IPS-18a (cell line): ENCODE measurements around the gene RPL12.

Experiments
- H3K27ac ChIP-seq: one replicate; pipeline ENCODE4 v1.5.1; 2013; ENCODE audit warnings: low read length
- H3K27me3 ChIP-seq: one replicate; pipeline ENCODE4 v1.6.1; 2013; ENCODE audit warnings: mild to moderate bottlenecking, low read length; ENCODE audit not compliant: control insufficient read depth, insufficient read depth
- H3K36me3 ChIP-seq: one replicate; pipeline ENCODE4 v1.6.1; 2013; ENCODE audit warnings: low read depth, low read length; ENCODE audit not compliant: control insufficient read depth
- H3K4me1 ChIP-seq: one replicate; pipeline ENCODE4 v1.6.1; 2013; ENCODE audit warnings: low read depth, low read length; ENCODE audit not compliant: control insufficient read depth
- H3K4me3 ChIP-seq: one replicate; pipeline ENCODE4 v1.5.1; 2013; ENCODE audit warnings: low read length
- H3K9ac ChIP-seq: one replicate; pipeline ENCODE4 v1.6.1; 2013; ENCODE audit warnings: mild to moderate bottlenecking, low read length, moderate library complexity
- H3K9me3 ChIP-seq: one replicate; pipeline ENCODE4 v1.6.1; 2013; ENCODE audit warnings: low read depth, low read length; ENCODE audit not compliant: control insufficient read depth

The RPL12 gene

DNA sequence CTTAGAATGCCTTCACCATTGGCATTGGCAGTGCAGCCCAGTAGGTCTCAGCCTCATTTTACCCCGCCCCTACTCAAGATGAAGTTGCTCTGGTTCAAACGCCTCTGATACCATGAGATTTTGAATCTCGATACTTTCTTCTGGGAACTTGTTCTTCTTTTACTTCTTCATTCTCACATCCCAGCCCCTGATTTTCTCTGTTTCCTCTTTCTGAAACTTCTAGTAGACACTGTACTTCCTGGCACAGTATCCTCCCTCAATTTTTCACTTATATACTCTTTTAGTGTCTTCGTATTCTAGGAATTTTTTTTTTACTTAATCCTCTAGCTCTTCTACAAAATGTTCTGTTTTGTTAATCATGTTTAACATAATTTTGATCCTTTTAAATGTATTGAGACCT lies 40.1 kb downstream of the RPL12 start:
- no peaks in the 10 kb centered on the region for H3K27me3 ChIP-seq

DNA sequence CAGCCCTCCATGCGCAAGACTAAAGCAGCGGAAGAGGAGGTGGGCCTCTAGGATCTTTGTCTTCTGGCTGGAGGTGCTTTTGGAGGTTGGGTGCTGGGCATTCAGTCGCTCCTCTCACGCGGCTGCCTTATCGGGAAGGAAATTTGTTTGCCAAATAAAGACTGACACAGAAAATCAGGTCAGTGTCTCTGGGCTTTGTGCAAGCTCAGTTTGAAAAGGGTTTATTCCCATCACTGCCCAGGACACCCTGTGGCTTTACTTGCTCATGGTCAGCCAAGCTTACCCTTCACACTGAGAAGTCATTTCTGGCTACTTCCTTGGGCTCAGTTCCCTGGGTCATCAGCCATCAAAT lies 43.7 kb downstream of the RPL12 start:
- H3K27me3 ChIP-seq: no peaks in the 10 kb centered on the region
- no peaks in the 10 kb centered on the region for H3K9me3 ChIP-seq
- H3K36me3 ChIP-seq: peaks cover 3% of the 10 kb centered on the region
- no peak overlapping the region for H3K9ac ChIP-seq
- no peak overlapping the region for H3K27ac ChIP-seq
- H3K4me1 ChIP-seq: no peaks in the 10 kb centered on the region
- H3K4me3 ChIP-seq: no peak overlapping the region

More for the DNA sequence above, 40.1 kb downstream of the RPL12 start:
- Histone ChIP-seq H3K9me3 (no peaks in the 10 kb centered on the region), H3K9ac (no peak overlapping the region), H3K27ac (no peak overlapping the region), H3K4me1 (no peaks in the 10 kb centered on the region), H3K4me3 (no peak overlapping the region), H3K36me3 (no peaks in the 10 kb centered on the region)

DNA sequence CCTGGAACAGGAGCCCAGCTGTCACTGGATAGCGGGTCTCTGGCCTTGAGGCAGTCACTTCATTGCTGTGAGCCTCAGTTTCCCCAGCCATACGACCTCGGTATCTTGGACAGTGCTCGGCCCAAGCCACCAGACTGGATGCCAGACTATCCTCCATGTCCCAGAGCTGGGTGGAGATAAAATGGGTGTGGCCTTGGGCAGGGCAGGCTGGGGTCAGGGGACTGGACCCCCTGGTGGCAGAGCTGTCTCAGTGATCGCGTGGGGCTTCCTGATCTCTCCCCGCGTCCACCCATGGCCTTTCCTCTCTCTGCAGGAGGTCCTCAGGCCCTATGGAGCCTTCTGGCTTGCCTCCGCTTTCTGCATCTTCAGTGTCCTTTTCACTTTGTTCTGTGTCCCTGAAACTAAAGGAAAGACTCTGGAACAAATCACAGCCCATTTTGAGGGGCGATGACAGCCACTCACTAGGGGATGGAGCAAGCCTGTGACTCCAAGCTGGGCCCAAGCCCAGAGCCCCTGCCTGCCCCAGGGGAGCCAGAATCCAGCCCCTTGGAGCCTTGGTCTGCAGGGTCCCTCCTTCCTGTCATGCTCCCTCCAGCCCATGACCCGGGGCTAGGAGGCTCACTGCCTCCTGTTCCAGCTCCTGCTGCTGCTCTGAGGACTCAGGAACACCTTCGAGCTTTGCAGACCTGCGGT lies 44.3 kb downstream of the RPL12 start:
- Histone ChIP-seq H3K9me3 (no peaks in the 10 kb centered on the region), H3K4me3 (no peak overlapping the region), H3K27me3 (no peaks in the 10 kb centered on the region), H3K9ac (no peak overlapping the region), H3K36me3 (peaks cover 3% of the 10 kb centered on the region), H3K4me1 (no peaks in the 10 kb centered on the region), H3K27ac (no peak overlapping the region)

DNA sequence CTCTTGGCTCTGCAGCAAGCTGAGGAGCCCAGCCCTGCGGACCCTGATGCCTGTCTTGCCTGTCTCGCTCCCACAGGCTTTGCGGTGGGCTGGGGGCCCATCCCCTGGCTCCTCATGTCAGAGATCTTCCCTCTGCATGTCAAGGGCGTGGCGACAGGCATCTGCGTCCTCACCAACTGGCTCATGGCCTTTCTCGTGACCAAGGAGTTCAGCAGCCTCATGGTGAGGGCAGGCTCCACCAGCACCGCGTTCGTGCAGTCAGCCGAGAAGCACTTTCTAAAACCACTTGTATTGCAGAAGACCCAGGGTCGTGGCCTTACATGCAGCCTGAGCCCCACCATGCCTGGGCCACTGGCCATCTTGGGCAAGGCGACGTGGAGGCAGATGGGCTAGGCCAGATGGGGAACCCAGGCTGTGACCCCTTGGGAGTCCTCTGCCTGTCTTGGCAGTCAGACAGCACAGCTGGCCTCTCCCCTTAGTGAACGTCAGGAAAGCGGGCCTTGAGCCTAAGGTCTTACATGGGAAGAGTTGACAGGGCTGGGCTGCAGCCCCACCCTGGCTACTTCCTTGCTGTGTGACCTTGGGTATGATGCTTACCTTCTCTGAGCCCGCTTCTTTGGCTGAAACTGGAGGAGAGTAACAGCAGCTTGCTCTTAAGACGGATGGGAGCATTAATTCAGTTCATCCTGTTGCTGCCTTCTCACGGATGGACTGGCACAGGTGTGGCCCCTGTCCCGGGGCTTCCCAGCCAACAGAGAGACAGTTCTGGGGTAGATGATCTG lies 45.7 kb downstream of the RPL12 start:
- Histone ChIP-seq H3K27ac (no peak overlapping the region), H3K9ac (no peak overlapping the region), H3K4me3 (no peak overlapping the region), H3K4me1 (no peaks in the 10 kb centered on the region), H3K27me3 (no peaks in the 10 kb centered on the region), H3K9me3 (no peaks in the 10 kb centered on the region), H3K36me3 (peaks cover 3% of the 10 kb centered on the region)

DNA sequence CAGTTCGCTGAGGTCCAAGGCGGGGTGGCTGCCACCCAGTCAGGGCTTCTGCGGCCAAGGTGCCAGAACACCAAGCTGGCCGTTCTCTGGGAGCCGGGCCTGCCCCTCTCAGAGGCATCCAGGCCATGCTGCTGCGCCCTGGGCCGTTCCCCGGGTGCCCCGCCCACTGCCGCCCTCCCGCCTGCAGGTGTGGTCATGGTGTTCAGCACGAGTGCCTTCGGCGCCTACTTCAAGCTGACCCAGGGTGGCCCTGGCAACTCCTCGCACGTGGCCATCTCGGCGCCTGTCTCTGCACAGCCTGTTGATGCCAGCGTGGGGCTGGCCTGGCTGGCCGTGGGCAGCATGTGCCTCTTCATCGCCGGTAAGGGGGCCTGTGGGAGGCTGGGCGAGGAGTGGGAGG lies 46.6 kb downstream of the RPL12 start:
- H3K36me3 ChIP-seq: peaks cover 5% of the 10 kb centered on the region
- H3K9me3 ChIP-seq: no peaks in the 10 kb centered on the region
- no peak overlapping the region for H3K4me3 ChIP-seq
- no peaks in the 10 kb centered on the region for H3K27me3 ChIP-seq
- H3K27ac ChIP-seq: no peak overlapping the region
- H3K4me1 ChIP-seq: no peaks in the 10 kb centered on the region
- no peak overlapping the region for H3K9ac ChIP-seq

DNA sequence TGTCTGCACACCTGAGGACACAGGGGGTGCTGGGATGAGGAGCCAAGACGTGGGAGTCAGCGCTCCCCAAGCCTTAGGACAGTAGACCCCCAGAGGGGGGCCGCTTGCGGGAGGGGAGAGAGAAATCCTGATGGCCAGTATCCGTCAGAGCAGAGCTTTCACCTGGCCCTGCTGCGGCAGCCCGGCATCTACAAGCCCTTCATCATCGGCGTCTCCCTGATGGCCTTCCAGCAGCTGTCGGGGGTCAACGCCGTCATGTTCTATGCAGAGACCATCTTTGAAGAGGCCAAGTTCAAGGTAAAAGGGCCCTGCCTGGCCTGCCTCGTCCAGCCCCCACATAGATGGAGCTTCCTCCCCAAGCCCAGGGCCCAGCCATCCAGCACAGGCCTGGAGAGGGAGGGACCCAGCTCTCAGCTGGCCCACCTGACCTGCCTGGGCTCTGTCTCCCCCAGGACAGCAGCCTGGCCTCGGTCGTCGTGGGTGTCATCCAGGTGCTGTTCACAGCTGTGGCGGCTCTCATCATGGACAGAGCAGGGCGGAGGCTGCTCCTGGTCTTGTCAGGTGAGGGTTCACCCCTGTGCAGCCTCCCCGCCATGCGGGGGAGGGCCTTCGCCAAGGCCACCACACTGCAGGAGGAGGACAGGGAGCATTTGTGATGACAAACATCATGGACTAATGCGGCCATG lies 47.6 kb downstream of the RPL12 start:
- Histone ChIP-seq H3K27ac (no peak overlapping the region), H3K27me3 (no peaks in the 10 kb centered on the region), H3K4me3 (no peak overlapping the region), H3K9ac (no peak overlapping the region), H3K9me3 (no peaks in the 10 kb centered on the region), H3K4me1 (no peaks in the 10 kb centered on the region), H3K36me3 (peaks cover 5% of the 10 kb centered on the region)

DNA sequence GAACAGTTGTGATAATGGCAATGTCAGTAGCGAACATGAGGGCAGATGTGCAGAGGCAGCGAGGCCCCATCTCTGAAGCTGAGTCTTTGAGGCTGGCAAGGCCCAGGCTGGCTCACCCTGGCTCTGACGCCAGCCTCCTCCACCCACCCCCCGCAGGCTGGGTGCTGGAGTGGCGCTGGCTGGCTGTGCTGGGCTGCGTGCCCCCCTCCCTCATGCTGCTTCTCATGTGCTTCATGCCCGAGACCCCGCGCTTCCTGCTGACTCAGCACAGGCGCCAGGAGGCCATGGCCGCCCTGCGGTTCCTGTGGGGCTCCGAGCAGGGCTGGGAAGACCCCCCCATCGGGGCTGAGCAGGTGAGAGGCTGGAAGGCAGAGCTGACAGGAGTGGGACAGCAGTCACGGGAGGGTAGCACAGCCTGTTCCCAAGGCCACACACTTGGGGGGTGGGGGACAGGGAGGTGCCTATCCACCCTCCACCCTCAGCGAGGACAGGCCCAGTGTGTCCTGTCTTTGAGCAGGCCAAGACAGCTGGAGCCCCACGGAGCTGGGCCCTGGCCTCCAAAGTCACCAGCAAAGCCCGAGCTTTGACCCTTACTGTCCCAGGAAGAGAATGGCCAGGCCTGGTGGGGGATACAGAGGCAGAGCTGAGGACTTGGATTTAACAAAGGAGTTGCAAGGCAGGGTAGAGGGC lies 48.7 kb downstream of the RPL12 start:
- H3K4me3 ChIP-seq: no peak overlapping the region
- H3K9ac ChIP-seq: no peak overlapping the region
- H3K27me3 ChIP-seq: no peaks in the 10 kb centered on the region
- peaks cover 5% of the 10 kb centered on the region for H3K4me1 ChIP-seq
- H3K27ac ChIP-seq: no peak overlapping the region
- peaks cover 5% of the 10 kb centered on the region for H3K36me3 ChIP-seq
- H3K9me3 ChIP-seq: no peaks in the 10 kb centered on the region

DNA sequence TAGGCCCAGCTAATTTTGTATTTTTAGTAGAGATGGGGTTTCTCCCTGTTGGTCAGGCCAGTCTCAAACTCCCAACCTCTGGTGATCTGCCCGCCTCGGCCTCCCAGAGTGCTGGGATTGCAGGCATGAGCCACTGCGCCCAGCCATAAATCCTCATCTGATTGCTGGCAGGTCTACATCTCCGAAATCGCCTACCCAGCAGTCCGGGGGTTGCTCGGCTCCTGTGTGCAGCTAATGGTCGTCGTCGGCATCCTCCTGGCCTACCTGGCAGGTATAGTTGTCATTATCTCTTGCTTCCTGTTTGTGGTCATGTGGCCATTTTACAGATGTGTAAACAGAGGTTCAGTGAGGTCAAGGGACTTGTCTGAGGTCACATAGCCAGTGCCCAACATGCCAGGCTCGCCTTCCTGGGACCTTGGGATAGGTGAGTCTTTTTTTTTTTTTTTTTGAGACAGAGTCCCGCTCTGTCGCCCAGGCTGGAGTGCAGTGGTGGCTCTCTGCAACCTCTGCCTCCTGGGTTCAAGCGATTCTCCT lies 51.4 kb downstream of the RPL12 start:
- Histone ChIP-seq H3K9me3 (no peaks in the 10 kb centered on the region), H3K27ac (no peak overlapping the region), H3K4me3 (no peak overlapping the region)

DNA sequence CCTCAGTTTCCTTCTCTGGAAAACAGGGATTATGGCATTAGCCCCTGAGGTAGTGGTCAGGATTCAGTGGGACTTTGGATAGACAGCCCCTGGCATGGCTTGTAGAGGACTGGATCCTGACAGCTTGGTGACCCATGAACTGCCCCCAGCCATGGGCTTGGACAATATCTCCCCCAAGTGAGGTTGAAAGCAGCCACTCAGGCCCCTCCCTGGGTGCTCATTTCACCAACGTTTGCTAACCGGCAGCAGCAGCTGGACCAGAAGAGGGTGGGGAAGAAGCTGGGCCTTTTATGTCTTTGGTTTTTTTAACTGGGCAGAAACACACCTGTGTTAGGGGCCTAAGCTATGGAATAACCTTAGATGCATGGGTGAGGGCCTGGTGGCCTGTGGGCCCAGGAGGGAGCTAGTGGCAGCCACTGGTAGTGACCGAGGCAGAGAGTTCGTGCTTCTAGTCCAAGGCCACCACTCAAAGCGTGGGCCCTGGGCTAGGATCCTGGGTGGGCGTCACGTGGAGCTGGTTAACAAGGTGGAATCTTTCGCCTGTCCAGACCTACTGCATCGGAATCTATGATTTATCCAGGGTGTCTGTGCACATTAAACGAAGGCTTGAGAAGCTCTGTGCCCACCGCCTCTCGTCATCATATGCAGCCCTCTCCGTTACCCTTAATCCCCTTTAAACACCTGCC lies 52.3 kb downstream of the RPL12 start:
- Histone ChIP-seq H3K9me3 (no peaks in the 10 kb centered on the region), H3K4me3 (peak overlapping the region; percentile 48), H3K36me3 (peaks cover 2% of the 10 kb centered on the region), H3K4me1 (peaks cover 9% of the 10 kb centered on the region), H3K27ac (no peak overlapping the region), H3K27me3 (no peaks in the 10 kb centered on the region), H3K9ac (no peak overlapping the region)

More for the DNA sequence above, 51.4 kb downstream of the RPL12 start:
- Histone ChIP-seq H3K27me3 (no peaks in the 10 kb centered on the region), H3K9ac (no peak overlapping the region), H3K4me1 (peaks cover 9% of the 10 kb centered on the region), H3K36me3 (peaks cover 5% of the 10 kb centered on the region)

DNA sequence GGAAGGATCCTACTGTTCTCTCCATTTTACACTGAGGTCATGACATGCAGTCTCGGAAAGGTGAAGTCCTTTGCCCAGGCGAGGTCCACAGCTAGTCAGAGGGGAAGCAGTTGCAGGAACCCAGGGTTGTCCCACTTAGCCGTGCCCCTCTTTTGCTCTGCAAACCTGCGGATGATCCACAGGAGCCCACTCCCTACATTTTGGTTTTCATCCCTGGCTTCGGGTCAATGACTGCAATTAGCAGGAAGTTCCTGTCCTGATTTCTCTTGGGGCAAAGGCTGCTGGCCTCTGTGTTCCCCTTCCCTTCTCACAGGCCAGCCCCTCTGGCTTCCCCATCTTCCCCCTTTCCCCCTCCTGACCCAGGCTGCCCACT lies 52.9 kb downstream of the RPL12 start:
- H3K4me1 ChIP-seq: peaks cover 9% of the 10 kb centered on the region
- peaks cover 2% of the 10 kb centered on the region for H3K36me3 ChIP-seq
- H3K27ac ChIP-seq: no peak overlapping the region
- H3K27me3 ChIP-seq: no peaks in the 10 kb centered on the region
- no peak overlapping the region for H3K9ac ChIP-seq
- H3K4me3 ChIP-seq: peak overlapping the region; percentile 48
- no peaks in the 10 kb centered on the region for H3K9me3 ChIP-seq
